GM12878 (cell line): ENCODE results near the gene CXorf51A. TPM values are rescaled to one million over a fixed set of nuclear protein-coding genes. Genes with fewer than 3 reads are reported as not detected.
"Not testable (repeated sequence)": the region's sequence is repeated elsewhere in the genome, so short reads cannot be mapped to it uniquely, and the experiment has no call there.

Source experiments
- ATAC-seq: fragments of 200-7000 bp; cut with Tn5 transposase; 3 replicates; pipeline ENCODE4 v1.9.1; 2020; ENCODE audit warnings: mild to moderate bottlenecking, moderate library complexity
- BruUV-seq: library from RNA; stranded (reverse); fragments of 400-500 nt; replicated peaks from 2 replicates; lab custom pipeline; 2021; lab: Mats Ljungman, UMichigan
- CTCF ChIA-PET: fragments of 300-600 bp; sonication (Branson Sonifier 250); formaldehyde crosslinking; extraction: SDS; loops from one replicate; lab custom pipeline; 2021; ENCODE audit warnings: inconsistent platforms; lab: Yijun Ruan, JAX
- POLR2A ChIA-PET: fragments of 350-600 bp; formaldehyde crosslinking; extraction: SDS; loops from one replicate; lab custom pipeline; 2021; ENCODE audit warnings: inconsistent platforms; lab: Charles Lee
- RAD21 ChIA-PET: fragments of 300-600 bp; sonication (Branson Sonifier 250); formaldehyde crosslinking; loops from one replicate; lab custom pipeline; 2023; ENCODE audit warnings: antibody characterized with exemption; ENCODE audit not compliant: unreplicated experiment; lab: Charles Lee
- SMC1A ChIA-PET: fragments of 300-600 bp; sonication (Branson Sonifier 250); formaldehyde crosslinking; loops from one replicate; lab custom pipeline; 2023; ENCODE audit not compliant: unreplicated experiment, uncharacterized antibody; lab: Charles Lee
- DNase-seq: peaks from one replicate; pipeline ENCODE4 v3.0.0-alpha.2; 2011; ENCODE audit warnings: low read depth, low spot score
- FAIRE-seq: peaks from 3 replicates; lab custom pipeline; 2011; peaks lifted over from hg19 to GRCh38; lab: Jason Lieb, UNC
- H2AFZ ChIP-seq: 2 replicates; pipeline ENCODE4 v1.6.0; 2011; ENCODE audit warnings: low read depth, low read length, control low read depth; ENCODE audit not compliant: control insufficient read depth
- H3K27ac ChIP-seq: 2 replicates; pipeline ENCODE4 v1.5.1; 2011; ENCODE audit warnings: control low read depth; ENCODE audit not compliant: control insufficient read depth, insufficient read depth
- H3K27me3 ChIP-seq, 2 experiments: replicated peaks in 1 of 2; 2 replicates each; pipeline versions ENCODE4 v1.6.0 to v1.6.1; 2011; ENCODE audit warnings: low read length in 1 of 2; ENCODE audit not compliant: control insufficient read depth in 2 of 2, insufficient read depth in 2 of 2
- H3K36me3 ChIP-seq, 2 experiments: 2 replicates each; pipeline ENCODE4 v1.5.1; 2011; ENCODE audit warnings: low read length in 1 of 2; ENCODE audit not compliant: control insufficient read depth in 2 of 2, insufficient read depth in 2 of 2
- H3K4me1 ChIP-seq: 2 replicates; pipeline ENCODE4 v1.6.1; 2011; ENCODE audit warnings: mild to moderate bottlenecking, low read length, moderate library complexity, mixed read lengths; ENCODE audit not compliant: control insufficient read depth, insufficient read depth
- H3K4me2 ChIP-seq: 2 replicates; pipeline ENCODE4 v1.6.0; 2011; ENCODE audit warnings: control low read depth; ENCODE audit not compliant: control insufficient read depth, insufficient read depth
- H3K4me3 ChIP-seq: fragments of 200-600 bp; sonication (generic); 2 replicates; pipeline ENCODE4 v1.5.1; 2016
- H3K79me2 ChIP-seq: 2 replicates; pipeline ENCODE4 v1.6.0; 2011; ENCODE audit warnings: low read length; ENCODE audit not compliant: control insufficient read depth, insufficient read depth
- H3K9ac ChIP-seq: 2 replicates; pipeline ENCODE4 v1.8.0; 2011; ENCODE audit warnings: low read length, control low read depth, mixed read lengths; ENCODE audit not compliant: control insufficient read depth, insufficient read depth
- H3K9me3 ChIP-seq: replicated peaks from 3 replicates; pipeline ENCODE4 v1.5.1; 2011; ENCODE audit warnings: mild to moderate bottlenecking, low read length; ENCODE audit not compliant: control insufficient read depth, insufficient read depth
- H4K20me1 ChIP-seq: 2 replicates; pipeline ENCODE4 v1.6.0; 2011; ENCODE audit not compliant: control insufficient read depth, insufficient read depth
- NFXL1 ChIP-seq: fragments of 450-650 bp; IDR thresholded peaks from 2 replicates; pipeline ENCODE4 v1.6.1; 2017; ENCODE audit warnings: antibody characterized with exemption, mild to moderate bottlenecking, borderline replicate concordance
- POLR2A ChIP-seq: IDR thresholded peaks from 2 replicates; pipeline ENCODE4 v1.6.1; 2011; ENCODE audit warnings: low read depth, mild to moderate bottlenecking, low read length
- YY1 ChIP-seq: IDR thresholded peaks from 2 replicates; pipeline ENCODE4 v1.6.1; 2011; ENCODE audit warnings: low read depth, mild to moderate bottlenecking, low read length
- WGBS: methylation state at CpG from one replicate; pipeline ENCODE4 v1.1.6; 2016; ENCODE audit warnings: low lambda C conversion rate; ENCODE audit not compliant: insufficient replicate concordance, insufficient coverage; ENCODE audit errors: missing lambda C conversion rate; 5-methylcytosine and 5-hydroxymethylcytosine counted together
- in situ Hi-C: fragments of 300-500 bp; cut with MboI; formaldehyde crosslinking; loops from 9 replicates; pipeline ENCODE4 v1.14.3; 2018; ENCODE audit warnings: mixed read lengths
- intact Hi-C: fragments of 100-400 bp; cut with micrococcal nuclease; formaldehyde crosslinking; loops from one replicate; pipeline ENCODE4 v1.14.2; 2022; ENCODE audit not compliant: unreplicated experiment
- polyA plus RNA-seq, 11 experiments: library from polyadenylated mRNA; depleted of rRNA in 4 of 11; unstranded in 6 of 11; stranded (reverse) in 5 of 11; fragments of >200 nt; fragmentation: Nextera tagmentation in 4 of 11; fragmentation: Illumina TruSeq in 1 of 11; extraction: Ambion mirVana in 4 of 11; extraction: Trizol in 1 of 11; gene quantifications; 1 replicate in 1 of 11; 2 replicates in 10 of 11; pipeline versions ENCODE4 v1.2.1 to v1.2.3, GENCODE V29; 2011 to 2016; ENCODE audit warnings: inconsistent platforms in 2 of 11, missing spikeins in 2 of 11, low read depth in 1 of 11
- total RNA-seq, 4 experiments: library from RNA; depleted of rRNA in 3 of 4; stranded (reverse); fragments of >200 nt in 3 of 4; fragmentation: Illumina TruSeq in 1 of 4; extraction: Trizol in 1 of 4; gene quantifications; 2 replicates each; pipeline versions ENCODE4 v1.2.1 to v1.2.3, GENCODE V29; 2013 to 2021

The CXorf51A gene
- total and polyA plus RNA-seq, 10 of the 15 experiments (the other 5 are each of a cell fraction or from before 2014, with no cell fraction given), result not detected

- Histone ChIP-seq H3K4me3 (no peak overlapping the region), H3K36me3 (no peaks in the 10 kb centered on the region), H3K4me1 (no peaks in the 10 kb centered on the region), H3K79me2 (no peaks in the 10 kb centered on the region), H3K4me2 (no peak overlapping the region), H3K27me3 (no peaks in the 10 kb centered on the region), H3K9me3 (no peaks in the 10 kb centered on the region), H4K20me1 (no peaks in the 10 kb centered on the region), H3K27ac (no peak overlapping the region), H2AFZ (no peak overlapping the region), H3K9ac (no peak overlapping the region)
- FAIRE-seq, result no peak
- intact Hi-C loops, result no loop called here
- ATAC-seq, result no peak
- TF ChIP-seq YY1, result no peak
- TF ChIP-seq NFXL1, result no peak
- no peak for TF ChIP-seq POLR2A
- CTCF ChIA-PET, result no interaction called here
- RAD21 ChIA-PET, result no interaction called here
- 15% methylated on average over 4 of the region's 4 CpGs for WGBS
- POLR2A ChIA-PET, result no interaction called here
- no peak for DNase-seq
- BruUV-seq, result no TSS peak
- in situ Hi-C loops, result no loop called here
- SMC1A ChIA-PET, result no interaction called here
Observed at GRCh38 chrX:146831994-146832393, 17.4 kb upstream of the CXorf51A start.

GRCh38 chrX:146809471-146809870 is 5.1 kb downstream of the CXorf51A start, which contains the start of gene CXorf51B:
Gene CXorf51B (plus strand): TSS chrX:146809771. CDS start chrX:146809792, 21 bp downstream.
- H3K27me3 ChIP-seq, H3K9me3 ChIP-seq, FAIRE-seq, intact Hi-C loops, H3K79me2 ChIP-seq, SMC1A ChIA-PET, H2AFZ ChIP-seq, ATAC-seq, RAD21 ChIA-PET, H4K20me1 ChIP-seq, H3K27ac ChIP-seq, in situ Hi-C loops, H3K4me3 ChIP-seq, H3K9ac ChIP-seq, DNase-seq, H3K36me3 ChIP-seq, H3K4me1 ChIP-seq, H3K4me2 ChIP-seq, CTCF ChIA-PET, POLR2A ChIA-PET, BruUV-seq: not testable (repeated sequence)
- no CpG with 5 or more reads among the region's 3 CpGs for WGBS

Other genes starting within 250 kb of the CXorf51A start
- not detected in 2 replicates for gene CXorf51B, start 5.0 kb downstream of the CXorf51A start, total RNA-seq (2014; rRNA removed)
- gene CXorf51B, start 5.0 kb downstream of the CXorf51A start, total RNA-seq (2014; rRNA removed; fragmentation: Illumina TruSeq; extraction: Trizol), result not detected in 2 replicates
- not detected in 2 replicates for gene CXorf51B, start 5.0 kb downstream of the CXorf51A start, total RNA-seq (2021)
- not detected in 2 replicates for gene CXorf51B, start 5.0 kb downstream of the CXorf51A start, polyA plus RNA-seq (2011; rRNA removed)
- gene CXorf51B, start 5.0 kb downstream of the CXorf51A start, polyA plus RNA-seq (2014; fragmentation: Illumina TruSeq; extraction: Trizol), result not detected in 2 replicates
- not detected for gene CXorf51B, start 5.0 kb downstream of the CXorf51A start, polyA plus RNA-seq (2014; fragmentation: Nextera tagmentation; extraction: Ambion mirVana)
- gene CXorf51B, start 5.0 kb downstream of the CXorf51A start, polyA plus RNA-seq (2014; rRNA removed), result not detected in 2 replicates
- not detected for gene CXorf51B, start 5.0 kb downstream of the CXorf51A start, polyA plus RNA-seq (2016; fragmentation: Nextera tagmentation; extraction: Ambion mirVana)